ENCODE results near the gene DOK4.
"Not testable (repeated sequence)": the region's sequence is repeated elsewhere in the genome, so short reads cannot be mapped to it uniquely, and the experiment has no call there.

The DOK4 gene

DNA sequence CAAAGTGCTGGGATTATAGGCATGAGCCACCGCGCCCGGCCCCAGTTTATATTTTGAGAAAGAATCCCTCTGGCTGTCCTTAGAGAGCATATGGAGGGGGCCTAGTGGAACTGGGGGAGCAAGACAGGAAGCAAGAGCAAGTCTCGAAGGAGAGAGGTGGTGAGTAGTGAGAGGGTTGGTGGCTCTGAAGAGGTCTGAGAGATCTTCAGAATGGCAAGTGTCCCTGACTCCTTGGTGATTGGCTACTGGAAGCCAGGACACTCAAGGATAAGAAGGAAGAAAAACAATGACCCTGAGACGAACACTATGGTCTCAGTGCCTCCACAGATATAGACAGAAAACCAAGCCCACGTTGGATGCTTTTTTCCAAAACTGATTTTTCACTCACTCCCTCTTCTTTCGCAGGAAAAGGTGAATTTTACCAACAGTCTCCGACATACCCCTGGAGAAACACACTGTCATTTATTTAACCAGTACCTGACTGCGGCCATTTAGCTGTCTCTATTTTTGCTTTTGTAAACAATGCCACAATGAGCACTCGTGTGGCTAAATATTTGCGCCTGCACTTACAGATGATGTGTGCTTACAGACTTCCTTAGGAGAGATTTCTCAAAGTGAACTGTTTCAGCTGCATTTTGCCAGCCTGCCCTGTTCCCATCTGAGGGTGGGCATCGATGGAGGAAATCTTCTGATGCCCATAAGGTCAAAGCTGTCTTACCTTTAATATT is 15.9 kb upstream of the DOK4 start:
- no peak for DNase-seq (ENCODE audit: low spot score)

- no peak for DNase-seq (ENCODE audit: low spot score)
These were observed 15.2 kb upstream of the DOK4 start for GRCh38 chr16:57501492-57501891.

DNA sequence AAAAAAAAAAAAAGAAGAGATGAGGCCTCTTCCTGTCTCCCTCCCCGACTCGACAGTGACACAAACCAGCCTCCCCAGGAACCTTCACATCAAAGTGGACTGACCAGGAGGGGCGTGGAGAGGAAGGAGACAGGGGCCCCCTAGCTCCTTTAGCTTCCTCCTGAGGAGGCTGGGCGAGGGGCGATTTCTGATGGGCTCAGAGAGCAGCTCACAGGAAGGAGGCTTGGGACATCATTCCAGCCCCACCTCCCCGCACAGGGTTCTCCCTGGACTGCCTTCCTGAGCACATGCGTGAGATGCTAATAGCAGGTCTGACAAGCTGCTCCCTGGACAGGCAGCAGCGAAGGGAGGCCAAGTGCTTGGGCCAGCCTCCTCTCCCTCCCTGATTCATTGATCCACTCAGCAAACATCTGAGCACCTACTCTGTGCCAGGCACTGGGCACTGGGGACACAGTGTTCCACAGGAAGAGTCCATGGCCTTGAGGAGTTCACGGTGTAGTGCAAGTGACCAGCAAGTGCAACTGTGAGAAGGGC is 14.4 kb upstream of the DOK4 start:
- DNase-seq (ENCODE audit: low spot score): no peak

DNA sequence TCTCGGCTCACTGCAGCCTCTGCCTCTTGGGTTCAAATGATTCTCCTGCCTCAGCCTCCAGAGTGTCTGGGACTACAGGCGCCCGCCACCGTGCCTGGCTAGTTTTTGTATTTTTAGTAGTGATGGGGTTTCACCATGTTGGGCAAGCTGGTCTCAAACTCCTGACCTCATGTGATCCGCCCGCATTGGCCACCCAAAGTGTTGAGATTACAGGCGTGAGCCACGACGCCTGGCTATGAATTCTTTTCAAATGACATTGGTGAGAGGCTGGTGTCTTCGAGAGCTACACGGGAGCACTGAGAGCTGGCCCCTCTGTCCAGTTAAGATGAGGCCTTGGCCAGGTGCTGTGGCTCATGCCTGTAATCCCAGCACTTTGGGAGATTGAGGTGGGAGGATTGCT is 13.6 kb upstream of the DOK4 start:
- DNase-seq (ENCODE audit: low spot score): not testable (repeated sequence)

DNA sequence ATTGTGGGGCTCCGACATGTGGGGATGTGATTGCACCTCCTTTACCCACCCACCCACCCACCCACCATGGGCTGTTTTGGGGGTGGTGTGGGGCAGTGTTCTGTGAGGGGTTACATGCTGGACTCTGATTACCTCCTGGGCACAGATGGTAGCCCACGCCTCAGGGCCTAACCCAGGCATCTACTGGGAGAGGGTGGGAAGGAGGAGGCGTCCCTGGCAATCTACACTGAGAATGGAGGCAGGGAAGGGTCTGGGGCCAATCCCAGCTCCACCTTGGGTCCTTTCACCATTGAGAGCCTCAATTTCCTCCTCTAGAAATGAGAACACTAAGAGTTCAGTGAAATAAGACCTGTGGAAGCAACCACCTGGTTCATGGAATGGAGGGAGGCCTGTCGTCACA is 11.7 kb upstream of the DOK4 start:
- no peak for DNase-seq (ENCODE audit: low spot score)

DNA sequence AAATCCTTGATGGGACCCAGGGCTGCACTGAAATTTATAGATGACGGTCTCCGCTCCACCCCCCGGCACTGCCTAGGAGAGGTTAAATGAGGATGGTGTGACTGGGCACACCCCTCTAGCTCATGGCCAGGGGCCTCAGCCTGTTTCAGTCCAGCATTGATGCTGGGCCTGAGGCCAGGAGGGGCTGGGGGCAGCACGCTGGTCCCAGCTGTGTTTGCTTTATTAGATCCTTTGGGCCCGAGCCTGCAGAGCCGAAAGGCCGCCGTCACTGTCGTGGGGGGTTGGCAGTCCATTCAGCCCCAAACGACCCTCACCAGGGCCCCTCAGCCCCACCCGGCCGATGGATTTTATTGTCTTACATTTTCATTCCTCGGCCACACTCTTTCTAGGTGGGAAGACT is 10.8 kb upstream of the DOK4 start:
- DNase-seq (ENCODE audit: low spot score): no peak

DNA sequence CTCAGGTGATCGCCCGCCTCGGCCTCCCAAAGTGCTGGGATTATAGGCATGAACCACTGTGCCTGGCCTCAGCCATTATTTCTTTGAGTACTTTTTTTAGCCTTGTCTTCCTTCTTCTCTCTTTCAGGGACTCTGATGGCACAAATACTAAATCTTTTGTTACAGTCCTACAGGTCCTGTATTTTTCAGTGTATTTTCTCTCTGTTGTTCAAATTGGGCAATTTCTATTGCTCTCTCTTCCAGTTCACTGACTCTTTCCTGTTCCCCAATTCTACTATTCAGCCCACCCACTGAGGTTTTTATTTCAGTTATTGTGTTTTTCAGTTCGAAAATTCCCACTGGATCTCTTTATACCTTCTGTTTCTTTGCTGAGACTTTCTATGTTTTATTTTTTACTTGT is 7.5 kb upstream of the DOK4 start:
- DNase-seq (ENCODE audit: low spot score): no peak

- no peak for DNase-seq (ENCODE audit: low spot score)
These were observed 2.9 kb upstream of the DOK4 start for GRCh38 chr16:57489229-57489628.

- DNase-seq (ENCODE audit: low spot score): no peak
These were observed 853 bp upstream of the DOK4 start for GRCh38 chr16:57486858-57487834.

GRCh38 chr16:57485091-57485915 is 990 bp downstream of the DOK4 start:
- DNase-seq (ENCODE audit: low spot score): no peak

DNA sequence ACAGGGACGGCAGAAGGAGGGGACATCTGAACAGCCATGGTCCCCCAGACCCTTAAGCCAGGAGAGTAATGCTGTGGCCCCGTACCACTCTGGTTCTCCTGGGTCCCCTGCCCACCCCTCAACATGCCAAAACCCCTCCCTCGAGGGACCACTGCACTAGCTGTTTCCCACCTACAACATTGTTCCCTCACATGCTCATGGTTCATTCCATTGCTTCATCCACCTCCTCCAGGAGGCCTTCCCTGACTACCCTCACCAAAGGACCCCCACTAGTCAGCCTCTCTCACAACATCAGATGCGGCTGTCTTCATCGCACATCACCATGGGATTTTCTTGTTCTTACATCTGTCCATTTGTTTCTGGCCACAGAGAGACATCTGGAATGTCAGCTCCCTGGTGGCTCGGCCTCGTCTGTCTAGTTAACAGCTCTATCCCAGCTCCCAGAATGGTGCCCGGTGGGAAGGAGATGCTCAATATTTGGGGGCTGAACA is 1.7 kb downstream of the DOK4 start:
- DNase-seq (ENCODE audit: low spot score): no peak

DNA sequence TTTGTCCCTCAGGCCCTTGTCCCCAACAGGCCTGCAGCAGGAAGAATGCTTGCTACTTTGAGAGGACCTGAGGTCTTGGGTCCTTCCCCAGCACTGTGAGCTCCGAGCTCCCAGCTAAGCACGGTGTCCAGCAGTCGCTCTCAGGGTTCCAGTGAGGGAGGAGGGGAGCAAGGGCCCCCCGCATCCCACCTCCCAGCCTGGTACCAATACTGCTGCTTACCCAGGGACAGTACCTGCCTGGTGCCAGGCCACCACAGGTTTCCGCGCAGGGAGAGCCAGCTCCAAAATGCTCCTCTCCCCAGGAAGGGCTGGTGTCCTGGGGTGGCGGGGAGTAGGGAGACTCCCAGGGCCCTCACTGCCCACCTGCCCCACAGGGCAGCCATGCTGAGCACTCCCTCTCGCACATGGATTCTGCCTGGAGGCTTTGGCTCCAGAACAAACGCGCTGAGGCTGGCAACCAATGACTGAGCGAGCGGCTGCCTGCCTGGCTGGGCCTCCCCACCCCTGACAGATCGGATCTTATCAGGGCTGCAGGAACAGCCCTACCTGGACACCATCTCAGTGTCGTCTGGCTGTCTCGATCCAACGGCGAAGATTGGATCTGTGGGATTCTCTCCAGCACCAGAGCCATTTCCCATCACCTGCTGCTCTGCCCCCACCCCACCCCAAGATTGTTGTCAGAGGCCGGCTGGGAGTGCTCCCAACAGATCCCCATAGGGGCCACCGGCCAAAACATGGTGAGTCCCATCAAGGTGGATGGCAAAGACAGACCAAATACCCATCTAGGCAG is 2.4 kb downstream of the DOK4 start:
- DNase-seq (ENCODE audit: low spot score): no peak

DNA sequence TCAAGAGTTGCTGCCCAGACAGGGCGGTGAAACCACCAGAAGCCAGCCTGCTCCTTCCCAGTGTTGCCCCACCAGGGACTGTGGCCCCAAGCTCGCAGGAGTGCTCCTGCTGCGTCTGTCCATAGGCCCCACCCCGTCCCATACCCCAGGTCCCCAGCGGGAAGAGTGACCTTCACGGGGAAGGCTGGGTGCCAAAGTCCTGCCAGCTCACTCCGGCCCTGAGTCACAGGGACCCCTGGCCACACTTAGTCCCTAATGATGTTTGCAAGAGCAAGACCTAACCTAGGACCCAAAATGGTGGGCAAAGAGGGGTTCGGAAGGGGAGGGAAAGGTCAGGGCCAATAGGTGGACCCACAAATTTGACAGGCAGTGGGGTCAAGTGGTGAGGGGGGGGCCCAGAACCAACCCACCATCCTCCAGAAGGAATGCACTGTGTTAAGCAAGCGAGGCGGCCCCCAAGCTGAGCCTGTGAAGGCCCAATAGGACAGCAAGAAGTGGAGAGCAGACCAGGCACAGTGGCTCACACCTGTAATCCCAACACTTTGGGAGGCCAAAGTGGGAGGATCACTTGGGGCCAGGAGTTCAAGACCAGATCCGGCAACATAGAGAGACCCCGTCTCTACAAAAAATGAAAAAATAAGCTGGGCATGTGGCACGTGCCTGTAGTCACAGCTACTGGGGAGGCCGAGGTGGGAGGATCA is 3.3 kb downstream of the DOK4 start:
- no peak for DNase-seq (ENCODE audit: low spot score)

DNA sequence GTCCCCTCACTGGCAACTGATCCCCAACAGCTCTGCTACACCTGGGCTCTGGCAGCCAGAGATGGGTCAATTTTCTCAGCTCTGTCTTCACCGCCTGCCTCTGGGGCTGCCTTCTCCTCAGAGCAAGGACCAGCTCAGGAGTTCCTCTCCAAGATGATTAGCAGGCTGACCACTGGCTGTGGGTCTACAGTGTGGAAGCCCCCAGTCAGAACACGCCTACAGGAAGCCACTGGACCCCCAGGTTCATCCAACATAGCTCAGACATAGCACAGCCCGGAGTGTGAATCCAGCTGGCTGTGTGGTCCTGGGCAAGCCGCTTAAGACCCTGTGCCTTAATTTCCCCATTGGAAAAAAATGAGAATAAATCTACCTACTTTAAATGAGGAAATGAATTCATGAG is 4.9 kb downstream of the DOK4 start:
- DNase-seq (ENCODE audit: low spot score): no peak

GRCh38 chr16:57480754-57481230 is 5.5 kb downstream of the DOK4 start:
- no peak for DNase-seq (ENCODE audit: low spot score)

DNA sequence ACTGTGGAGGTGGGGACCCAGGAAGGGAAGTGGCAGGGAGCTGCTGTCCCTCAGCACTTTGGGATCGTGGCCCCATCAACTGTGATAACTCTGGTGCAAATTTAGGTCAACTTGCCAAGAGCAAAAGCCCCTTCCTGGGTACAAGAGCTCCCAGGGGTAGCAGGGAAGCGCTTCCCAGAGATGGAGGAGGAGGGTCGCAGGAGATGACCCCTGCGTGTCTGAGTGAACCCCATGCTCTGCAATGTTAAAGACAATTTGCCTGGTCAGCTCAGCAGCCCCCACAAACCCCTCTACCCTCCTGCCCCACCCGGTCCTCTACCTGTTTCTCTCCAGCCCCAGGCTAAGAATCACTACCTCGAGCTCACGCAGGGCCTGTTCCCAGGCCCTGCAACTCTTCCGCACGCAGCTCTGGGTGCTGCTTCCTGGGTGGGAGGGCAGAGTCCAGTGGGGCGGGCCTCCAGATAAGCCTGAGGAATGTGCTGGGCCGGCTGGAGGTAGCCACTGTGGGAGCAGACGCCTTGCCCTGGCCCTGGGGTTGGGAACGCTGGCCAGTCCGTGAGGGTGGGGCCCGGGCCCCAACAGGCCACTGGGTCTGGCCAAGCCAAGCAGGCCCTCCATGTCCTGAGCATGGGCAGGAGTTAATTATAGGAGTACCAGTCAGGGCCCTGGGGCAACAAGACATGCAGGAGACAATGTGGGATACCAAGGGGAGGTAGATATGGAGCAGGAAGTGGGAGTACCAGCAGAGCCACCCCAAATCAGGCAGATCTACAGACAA is 6.1 kb downstream of the DOK4 start:
- DNase-seq (ENCODE audit: low spot score): no peak

GRCh38 chr16:57479205-57479975 is 6.9 kb downstream of the DOK4 start:
- DNase-seq (ENCODE audit: low spot score): peak; percentile 41

DNA sequence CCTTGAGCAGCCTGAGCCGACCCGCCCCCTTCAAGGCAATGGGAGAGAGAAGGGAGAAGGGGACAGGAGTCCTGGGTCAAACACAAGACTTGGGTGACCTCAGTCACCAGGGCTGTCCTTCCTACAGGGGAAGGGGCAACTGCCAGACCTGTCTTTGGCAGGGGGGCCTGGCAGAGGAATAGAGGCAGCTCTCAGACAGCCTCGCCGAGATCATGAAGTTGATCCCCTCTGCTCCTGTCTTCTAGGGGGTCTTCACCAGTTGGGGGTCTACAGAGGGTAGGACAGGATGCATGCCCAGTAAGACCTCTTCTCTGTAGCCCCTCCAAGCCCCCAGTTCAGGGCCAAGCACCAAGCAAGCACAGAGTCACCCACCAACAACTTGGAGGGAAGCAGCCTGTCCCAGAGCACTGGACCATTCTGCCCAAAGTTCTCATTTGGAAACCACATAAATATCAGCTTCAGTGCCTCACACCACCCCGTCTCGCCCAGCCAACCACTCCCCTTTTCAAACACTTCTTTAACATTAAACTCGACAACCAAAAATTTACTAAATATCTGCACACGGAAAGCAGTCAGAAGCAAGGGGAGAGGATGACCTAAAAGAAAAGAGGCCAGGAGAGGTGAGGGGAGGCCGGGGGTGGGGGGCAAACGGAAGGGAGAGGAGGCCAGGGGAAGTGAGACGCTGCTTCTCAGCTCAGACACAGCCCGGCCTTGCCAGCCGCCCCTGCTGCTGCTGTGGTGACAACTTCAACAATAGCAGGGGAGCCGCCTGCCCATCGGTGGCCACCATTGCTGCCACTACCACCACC is 7.7 kb downstream of the DOK4 start:
- DNase-seq (ENCODE audit: low spot score): no peak
